B cell (primary cell): ENCODE data around the gene EHD4. TPM values are rescaled to one million over a fixed set of nuclear protein-coding genes. Genes with fewer than 3 reads are reported as not detected.

ENCODE experiments used
- ATAC-seq: fragments of 200-7000 bp; cut with Tn5 transposase; one replicate; pipeline ENCODE4 v1.10.0; 2021; ENCODE audit warnings: low read depth, mild to moderate bottlenecking, moderate number of reproducible peaks, moderate library complexity
- CTCF ChIA-PET: fragments of 350-600 bp; sonication (Branson Sonifier 250); formaldehyde crosslinking; loops from one replicate; lab custom pipeline; 2021; ENCODE audit warnings: antibody characterized with exemption, inconsistent platforms; lab: Charles Lee
- POLR2A ChIA-PET: fragments of 350-600 bp; sonication (Branson Sonifier 250); formaldehyde crosslinking; loops from one replicate; lab custom pipeline; 2021; ENCODE audit warnings: antibody characterized with exemption; lab: Charles Lee
- DNase-seq: peaks from one replicate; pipeline ENCODE4 v3.0.0; 2013
- H2AFZ ChIP-seq: 2 replicates; pipeline ENCODE4 v1.6.1; 2012; ENCODE audit warnings: mild to moderate bottlenecking, low read depth, low read length; ENCODE audit not compliant: insufficient read depth, poor library complexity, severe bottlenecking
- H3K27ac ChIP-seq, 2 donors: 1 replicate in 1 of 2; 2 replicates in 1 of 2; pipeline ENCODE4 v1.5.1; 2012 to 2013; ENCODE audit warnings: low read length in 2 of 2, mild to moderate bottlenecking in 2 of 2, moderate library complexity in 1 of 2
- H3K27me3 ChIP-seq, 4 experiments: fragments of 200-600 bp in 1 of 4; sonication (generic) in 1 of 4; replicated peaks in 1 of 4; 1 replicate in 2 of 4; 2 replicates in 2 of 4; pipeline versions ENCODE4 v1.6.1 to v1.7.0; 2013 to 2016; ENCODE audit warnings: low read length in 3 of 4, mild to moderate bottlenecking in 2 of 4, mixed read lengths in 1 of 4, moderate library complexity in 1 of 4; ENCODE audit not compliant: insufficient read depth in 4 of 4, control insufficient read depth in 3 of 4; ENCODE audit errors: control extremely low read depth in 1 of 4
- H3K36me3 ChIP-seq, 2 experiments: replicated peaks in 1 of 2; 1 replicate in 1 of 2; 2 replicates in 1 of 2; pipeline versions ENCODE4 v1.6.1 to v1.7.1; 2013; ENCODE audit warnings: low read length in 1 of 2; ENCODE audit not compliant: insufficient read depth in 2 of 2, control insufficient read depth in 1 of 2; ENCODE audit errors: control extremely low read depth in 1 of 2, extremely low read depth in 1 of 2
- H3K4me1 ChIP-seq, 2 donors: fragments of 200-600 bp in 1 of 2; sonication (generic) in 1 of 2; 1 replicate in 1 of 2; 2 replicates in 1 of 2; pipeline versions ENCODE4 v1.5.1 to v1.6.1; 2013 to 2017; ENCODE audit warnings: low read length in 2 of 2; ENCODE audit not compliant: control insufficient read depth in 2 of 2, insufficient read depth in 2 of 2
- H3K4me2 ChIP-seq: replicated peaks from 2 replicates; pipeline ENCODE3; 2012; ENCODE audit warnings: mild to moderate bottlenecking, low read depth, low read length; ENCODE audit not compliant: poor library complexity, severe bottlenecking
- H3K4me3 ChIP-seq, 5 experiments: fragments of 200-600 bp in 1 of 5; sonication (generic) in 1 of 5; 1 replicate in 3 of 5; 2 replicates in 2 of 5; pipeline versions ENCODE4 v1.5.1 to v1.7.0; 2011 to 2016; ENCODE audit warnings: low read length in 4 of 5, mild to moderate bottlenecking in 4 of 5, low read depth in 2 of 5, control low read depth in 1 of 5, moderate library complexity in 1 of 5; ENCODE audit not compliant: insufficient read depth in 1 of 5; ENCODE audit errors: control extremely low read depth in 1 of 5, extremely low read depth in 1 of 5
- H3K79me2 ChIP-seq: fragments of 200-600 bp; sonication (generic); one replicate; pipeline ENCODE4 v1.6.0; 2016; ENCODE audit warnings: low read length; ENCODE audit not compliant: control insufficient read depth, insufficient read depth
- H3K9ac ChIP-seq: fragments of 200-600 bp; sonication (generic); 2 replicates; pipeline ENCODE4 v1.6.1; 2017; ENCODE audit warnings: mild to moderate bottlenecking, low read length, moderate library complexity
- H3K9me3 ChIP-seq, 3 donors: one replicate each; pipeline versions ENCODE4 v1.6.1 to v1.7.1; 2013; ENCODE audit warnings: low read length in 2 of 3; ENCODE audit not compliant: control insufficient read depth in 2 of 3, insufficient read depth in 1 of 3; ENCODE audit errors: control extremely low read depth in 1 of 3
- H4K20me1 ChIP-seq: 2 replicates; pipeline ENCODE4 v1.6.0; 2012; ENCODE audit warnings: mild to moderate bottlenecking, low read length; ENCODE audit not compliant: insufficient read depth, control insufficient read depth, poor library complexity, severe bottlenecking
- H3K27ac Mint-ChIP-seq: one replicate; pipeline ENCODE4 v1.8.0; 2021; ENCODE audit warnings: mixed read lengths
- H3K27me3 Mint-ChIP-seq: one replicate; pipeline ENCODE4 v1.8.0; 2021; ENCODE audit warnings: mixed read lengths
- H3K4me1 Mint-ChIP-seq: one replicate; pipeline ENCODE4 v1.8.0; 2021; ENCODE audit warnings: mixed read lengths
- H3K4me3 Mint-ChIP-seq: one replicate; pipeline ENCODE4 v1.8.0; 2021; ENCODE audit warnings: mixed read lengths
- H3K9me3 Mint-ChIP-seq: one replicate; pipeline ENCODE4 v1.8.0; 2022; ENCODE audit warnings: mixed read lengths; ENCODE audit not compliant: insufficient read depth
- CTCF ChIP-seq: fragments of 200-600 bp; IDR thresholded peaks from one replicate; pipeline ENCODE4 v1.8.0; 2022; ENCODE audit warnings: antibody characterized with exemption, mild to moderate bottlenecking
- EZH2 ChIP-seq: IDR thresholded peaks from 2 replicates; pipeline ENCODE4 v1.6.1; 2012; ENCODE audit warnings: borderline replicate concordance, low read depth, mild to moderate bottlenecking, moderate library complexity, low read length; ENCODE audit not compliant: insufficient read depth, poor library complexity, severe bottlenecking
- WGBS: methylation state at CpG from one replicate; pipeline ENCODE4 v1.1.5; 2013; ENCODE audit warnings: missing lambda C conversion rate; ENCODE audit not compliant: insufficient coverage; 5-methylcytosine and 5-hydroxymethylcytosine counted together
- intact Hi-C: fragments of 100-400 bp; cut with micrococcal nuclease; formaldehyde crosslinking; loops from one replicate; pipeline ENCODE4 v1.10.0; 2022
- polyA plus RNA-seq: library from polyadenylated mRNA; depleted of rRNA; stranded (reverse); fragments of >200 nt; gene quantifications from 2 replicates; pipeline ENCODE4 v1.2.3, GENCODE V29; 2012
- total RNA-seq, 2 donors: library from RNA; stranded (reverse); fragments of 120-200 nt in 1 of 2; gene quantifications; 1 replicate in 1 of 2; 2 replicates in 1 of 2; pipeline versions ENCODE4 v1.2.3 to v1.2.4, GENCODE V29; 2013 to 2022

Gene EHD4
- total and polyA plus RNA-seq, 2 donors (not counting 1 experiment from before 2014, with no cell fraction given), result 3.1 to 12.7 TPM

- no peak overlapping the region for H2AFZ ChIP-seq
These were observed 21.9 kb upstream of the EHD4 start for GRCh38 chr15:41994171-41994650.

More at GRCh38 chr15:41994171-41994650, 21.9 kb upstream of the EHD4 start:
- WGBS, result 81% methylated on average over 4 of the region's 5 CpGs
- ATAC-seq, result no peak
- Histone ChIP-seq H3K27me3 (peaks cover 0 to 9% (median 4%) of the 10 kb centered on the region in 4 experiments), H3K4me2 (no peak overlapping the region), H3K79me2 (no peaks in the 10 kb centered on the region), H3K4me1 (peaks cover under 1 to 2% of the 10 kb centered on the region in 2 donors), H3K36me3 (no peaks in the 10 kb centered on the region), H4K20me1 (no peaks in the 10 kb centered on the region), H3K4me3 (no peak overlapping the region), H3K9me3 (no peaks in the 10 kb centered on the region), H3K27ac (no peak overlapping the region), H3K9ac (no peak overlapping the region)
- no peak for DNase-seq
- H3K9me3 Mint-ChIP-seq, result no peaks in the 10 kb centered on the region
- H3K27me3 Mint-ChIP-seq, result peaks cover 2% of the 10 kb centered on the region
- no peak overlapping the region for H3K4me3 Mint-ChIP-seq
- CTCF ChIA-PET, result interaction anchor here (7.4 kb wide), 1 partner anchor 61 kb away, joined by 88 read pairs; no protein-coding TSS in a partner anchor
- intact Hi-C loops, result no loop called here
- POLR2A ChIA-PET, result no interaction called here
- H3K27ac Mint-ChIP-seq, result no peak overlapping the region
- peaks cover 3% of the 10 kb centered on the region for H3K4me1 Mint-ChIP-seq
- TF ChIP-seq CTCF, result no peak
- no peak for TF ChIP-seq EZH2
